Activated naive CD4-positive, alpha-beta T cell (primary cell): ENCODE results near the gene RFTN1.
A peak's percentile ranks its signal among the peaks of the same experiment; 100 is the strongest.

Source experiments
- DNase-seq, 4 experiments: peaks; one replicate each; lab custom pipeline; 2025; lab: John Stamatoyannopoulos, UW

The RFTN1 gene

GRCh38 chr3:16304061-16305010, 209.2 kb downstream of the RFTN1 start:
- no peak for DNase-seq

DNA sequence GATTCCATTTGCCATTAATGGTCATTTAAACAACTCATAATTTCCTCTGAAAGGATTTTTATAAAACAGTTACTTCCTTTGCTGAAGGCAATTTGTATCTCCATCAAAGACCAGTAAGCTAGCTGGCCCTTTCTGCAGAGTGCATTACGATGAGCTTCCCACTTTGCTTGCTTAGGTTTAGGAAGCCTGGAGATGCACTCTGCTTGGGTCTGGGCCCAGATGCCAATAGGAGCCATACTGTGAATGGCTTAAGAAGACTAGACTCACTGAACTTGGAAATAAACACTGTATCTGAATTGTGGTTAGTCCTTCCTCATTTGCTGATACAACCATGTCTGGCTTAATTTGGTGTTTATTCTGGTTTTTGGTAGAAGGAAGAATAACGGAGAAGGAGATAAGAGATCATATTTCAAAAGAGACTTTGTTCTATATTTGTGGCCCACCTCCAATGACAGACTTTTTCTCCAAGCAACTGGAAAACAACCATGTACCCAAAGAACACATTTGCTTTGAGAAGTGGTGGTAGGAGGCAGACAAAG, 210.4 kb downstream of the RFTN1 start:
- no peak for DNase-seq

- no peak for DNase-seq
These were observed 211.3 kb downstream of the RFTN1 start for GRCh38 chr3:16302082-16302631.

DNA sequence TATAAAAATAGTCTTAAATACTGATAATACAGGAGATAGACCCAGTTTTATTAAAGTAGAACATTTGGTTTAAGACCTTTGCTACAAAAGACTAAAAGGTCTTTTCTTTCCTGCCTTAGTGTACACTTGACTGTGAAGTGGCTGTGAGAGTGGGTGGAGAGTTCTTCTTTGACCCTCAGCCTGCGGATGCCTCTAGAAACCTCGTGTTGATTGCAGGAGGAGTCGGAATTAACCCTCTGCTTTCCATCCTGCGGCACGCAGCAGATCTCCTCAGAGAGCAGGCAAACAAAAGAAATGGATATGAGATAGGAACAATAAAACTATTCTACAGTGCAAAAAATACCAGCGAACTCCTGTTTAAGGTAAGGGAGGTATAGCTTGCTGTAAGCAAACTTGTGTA, 212.0 kb downstream of the RFTN1 start:
- no peak for DNase-seq

GRCh38 chr3:16300881-16301359, 212.6 kb downstream of the RFTN1 start:
- DNase-seq = peak in 1 of 4 experiments; percentile 28

- no peak for DNase-seq
These were observed 213.2 kb downstream of the RFTN1 start for GRCh38 chr3:16300307-16300706.

DNA sequence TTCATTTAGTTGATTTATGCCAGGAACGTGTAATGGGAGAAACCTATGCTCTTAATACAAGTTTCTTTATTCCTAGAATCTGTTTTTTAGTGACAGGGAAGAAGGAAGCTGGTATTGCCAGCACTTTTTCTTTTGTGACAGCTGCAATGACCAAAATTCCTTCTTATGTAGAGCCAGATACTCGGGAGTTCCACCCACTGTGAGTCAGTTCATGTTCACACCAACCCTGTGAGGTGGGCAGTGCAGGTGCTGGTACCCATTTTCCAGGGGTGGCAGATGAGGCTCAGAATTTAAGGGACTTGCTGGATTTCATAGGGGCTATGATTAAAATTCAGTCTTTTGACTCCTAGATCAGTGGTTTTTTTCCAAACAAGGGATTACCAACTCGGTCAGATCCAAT, 213.8 kb downstream of the RFTN1 start:
- DNase-seq = no peak

- no peak for DNase-seq
These were observed 214.6 kb downstream of the RFTN1 start for GRCh38 chr3:16298891-16299290.

DNA sequence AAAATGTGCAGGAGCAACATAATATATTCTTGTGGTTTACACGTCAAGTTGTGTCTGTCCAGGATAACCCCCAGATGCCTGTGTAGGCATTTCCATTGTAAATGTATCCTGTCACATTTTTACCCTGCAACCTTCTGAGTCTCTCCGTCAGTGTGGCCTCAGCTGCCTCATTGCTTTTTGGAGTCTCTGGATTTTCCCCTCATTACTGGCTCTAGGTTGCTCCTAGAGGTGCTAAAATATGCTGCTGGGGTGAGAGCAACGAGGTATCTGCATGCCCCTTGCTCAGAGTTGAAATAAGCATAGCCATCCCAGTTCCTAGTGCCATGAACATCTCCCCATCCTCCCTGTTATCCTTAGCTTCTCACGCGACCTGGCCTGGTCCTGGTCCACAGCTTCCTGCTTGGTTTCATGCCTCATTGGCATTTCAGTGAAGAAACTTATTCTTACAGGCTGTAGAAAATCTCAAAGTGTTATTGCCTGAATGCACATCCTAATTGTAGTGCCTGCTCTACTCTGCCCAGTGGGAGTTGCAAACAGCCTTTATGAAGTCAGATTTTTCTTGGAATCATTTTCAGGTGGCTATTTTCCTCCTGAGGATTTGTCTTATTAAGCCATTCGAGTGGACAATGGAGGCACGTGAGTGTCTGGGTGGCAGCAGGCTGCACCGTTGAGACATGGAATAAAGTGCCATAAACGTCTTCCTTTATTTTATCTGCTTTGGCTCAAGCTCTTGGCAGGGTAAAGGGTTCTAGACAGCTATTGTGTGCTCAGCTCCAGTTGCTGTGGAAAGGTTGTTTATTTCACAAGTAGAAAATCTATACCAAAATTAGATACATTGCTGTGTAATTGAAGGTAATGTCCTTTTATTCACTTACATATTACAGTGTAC, 215.3 kb downstream of the RFTN1 start:
- DNase-seq = no peak

DNA sequence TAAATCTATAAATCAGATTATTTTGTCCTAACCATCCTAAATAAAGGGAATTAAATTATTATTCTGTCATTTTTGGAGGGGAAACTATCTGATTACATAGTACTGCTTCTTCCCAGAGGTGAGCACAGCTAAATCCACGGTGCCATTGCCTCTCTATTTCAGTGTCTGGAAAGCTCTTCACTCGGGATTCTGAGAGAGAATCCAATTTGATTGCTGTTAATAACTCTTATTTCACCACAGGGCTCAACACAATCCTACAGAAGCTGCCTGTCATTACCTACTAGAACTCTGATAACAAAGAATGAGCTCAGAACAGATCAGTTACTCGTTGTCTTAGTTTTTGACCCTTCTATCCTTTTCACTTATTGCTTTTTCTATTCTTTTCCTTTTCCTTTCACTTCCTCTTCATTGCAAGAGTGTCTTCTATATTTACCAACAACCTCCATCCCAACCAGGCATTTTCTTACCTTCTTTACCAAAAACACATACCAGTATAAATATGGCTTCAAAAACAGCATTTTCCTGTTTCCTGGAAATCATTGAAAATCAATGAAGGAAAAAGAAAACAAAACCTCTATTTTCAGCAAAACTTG, 218.1 kb downstream of the RFTN1 start:
- DNase-seq = no peak

GRCh38 chr3:16294844-16295243, 218.7 kb downstream of the RFTN1 start:
- DNase-seq = no peak

DNA sequence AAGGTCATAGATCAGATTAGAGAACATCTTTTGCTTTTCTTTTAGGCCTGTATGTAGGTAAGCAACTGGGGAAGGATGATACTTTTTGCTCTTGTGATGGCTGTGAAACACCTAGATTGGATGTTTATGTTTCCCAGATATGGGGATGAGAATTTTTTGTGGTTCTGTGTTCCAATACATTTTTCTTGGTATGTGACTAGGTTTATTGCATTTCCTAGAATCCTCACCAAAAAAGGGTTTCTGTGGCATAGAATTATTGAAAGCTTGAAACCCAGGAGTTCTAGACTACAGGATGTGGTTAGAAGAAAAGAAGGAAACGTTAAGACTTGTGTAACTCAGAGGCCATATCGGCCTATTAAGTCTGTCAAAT, 222.7 kb downstream of the RFTN1 start:
- no peak for DNase-seq

DNA sequence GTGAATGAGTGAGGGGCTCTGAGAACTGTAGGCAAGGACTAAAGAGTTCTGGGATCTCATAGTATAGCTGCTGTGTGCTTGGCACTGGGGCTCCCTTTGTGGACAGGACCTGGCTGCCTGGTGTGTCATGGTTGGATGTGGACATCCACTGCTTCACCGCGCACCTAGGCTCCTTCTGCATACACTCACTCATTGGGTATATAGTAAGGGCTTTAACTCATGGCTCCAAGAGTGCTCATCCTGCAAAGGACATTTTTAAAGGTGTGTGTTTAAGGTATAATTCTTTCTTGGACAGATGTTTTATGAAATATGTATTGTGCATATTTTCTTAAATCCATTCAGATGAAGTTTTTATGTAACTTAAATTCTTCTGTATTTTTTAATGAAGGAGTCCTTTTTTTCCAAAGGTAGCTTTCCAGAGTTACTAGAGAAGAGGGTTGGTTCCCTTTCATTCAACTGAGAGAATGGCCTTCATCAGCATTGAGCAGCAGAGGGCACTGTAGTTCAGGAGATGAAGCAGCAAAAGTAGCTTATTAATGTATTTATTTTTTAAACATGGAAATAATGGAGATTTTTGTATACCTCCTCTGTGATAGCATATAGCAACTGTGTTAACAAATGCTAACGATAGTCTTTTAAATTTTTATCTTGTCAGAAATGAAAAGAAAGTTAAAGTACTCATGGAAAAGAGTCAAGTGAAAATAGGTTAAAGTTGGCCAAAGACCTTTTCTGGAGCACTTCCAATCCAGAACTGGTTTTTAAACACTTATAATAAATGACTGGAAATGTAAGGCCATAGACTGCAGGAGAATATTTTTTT, 223.3 kb downstream of the RFTN1 start:
- DNase-seq = peak in 2 of 4 experiments; percentile 16

- no peak for DNase-seq
These were observed 224.2 kb downstream of the RFTN1 start for GRCh38 chr3:16289144-16289889.

- no peak for DNase-seq
These were observed 224.8 kb downstream of the RFTN1 start for GRCh38 chr3:16288664-16289063.

DNA sequence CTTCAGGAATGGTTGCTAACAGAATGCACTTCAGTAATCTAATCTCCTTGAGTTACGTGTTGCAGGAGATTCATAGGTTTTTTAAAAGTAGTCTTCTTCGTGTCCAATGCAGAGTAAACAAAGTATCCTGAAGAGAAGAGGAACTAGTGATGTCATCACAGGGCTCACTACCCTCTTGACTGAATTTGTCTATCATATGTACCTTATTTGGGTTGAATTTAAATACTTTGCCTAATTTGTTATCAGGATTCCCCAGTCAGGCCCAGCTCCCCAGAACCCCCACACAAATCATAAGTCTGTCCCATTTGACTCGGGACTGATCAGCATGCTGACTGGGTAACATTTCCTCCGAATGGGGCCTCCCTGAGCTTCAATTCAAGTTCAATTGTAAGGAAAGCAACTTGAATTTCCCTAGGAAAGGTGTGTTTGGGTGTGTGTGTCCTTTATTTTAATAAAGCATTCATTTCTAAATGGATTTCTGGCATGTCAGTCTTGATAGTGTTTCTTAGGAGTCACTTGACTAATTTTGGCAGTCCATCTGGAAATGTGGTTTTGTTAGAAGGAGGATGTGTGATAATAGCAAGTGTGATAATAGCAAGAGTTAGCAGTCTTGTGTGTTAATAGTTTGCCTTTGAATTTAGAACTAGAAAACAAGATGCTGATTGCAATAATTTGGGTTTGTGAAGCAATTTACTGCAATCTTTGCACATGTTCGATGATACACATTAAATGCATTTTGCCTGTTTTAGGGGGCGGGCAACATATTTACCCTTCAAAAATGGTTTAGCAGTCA, 226.6 kb downstream of the RFTN1 start:
- DNase-seq = no peak

GRCh38 chr3:16286161-16286560, 227.3 kb downstream of the RFTN1 start:
- DNase-seq = peak in 3 of 4 experiments; percentile 7 to 38 (median 27)

DNA sequence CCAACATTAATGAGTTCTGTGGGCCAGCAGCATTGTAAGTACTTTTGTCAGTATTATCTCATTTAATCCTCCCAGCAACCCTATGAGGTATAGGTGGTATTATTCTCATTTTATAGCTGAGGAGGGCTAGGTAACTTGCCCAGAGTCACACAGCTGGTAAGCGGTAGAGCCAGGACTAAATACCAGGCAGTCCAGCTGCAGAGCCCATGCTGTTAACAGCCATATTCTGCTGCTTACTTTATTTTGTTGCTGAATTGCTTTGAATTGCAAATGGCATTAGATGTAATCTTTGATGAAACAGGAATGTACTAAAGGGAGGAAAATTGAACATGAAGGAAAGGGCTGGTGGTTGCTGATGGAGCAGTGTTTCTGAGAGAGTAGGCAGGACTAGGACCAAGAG, 228.9 kb downstream of the RFTN1 start:
- no peak for DNase-seq

DNA sequence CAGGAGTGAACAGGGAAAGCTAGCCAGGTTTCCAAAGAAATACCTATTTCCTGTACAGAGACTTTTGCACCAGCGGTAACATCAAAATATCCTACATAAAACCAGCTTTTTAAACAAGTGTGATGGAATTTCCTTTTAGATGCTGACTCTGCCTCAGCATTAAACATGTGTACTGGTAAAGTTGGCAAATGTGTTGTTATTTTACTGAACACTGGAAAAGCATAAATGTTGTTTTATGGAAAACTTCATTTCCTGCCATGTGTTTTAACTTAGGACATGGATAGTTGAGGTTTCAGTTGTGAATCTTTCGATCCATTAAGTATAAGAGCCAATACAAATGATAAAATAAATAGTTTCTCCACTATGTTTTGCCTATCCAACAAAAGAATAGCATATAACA, 232.8 kb downstream of the RFTN1 start:
- DNase-seq = no peak
